CD4-positive, alpha-beta T cell (primary cell): Measurements from ENCODE around the gene KIAA1671. TPM values are rescaled to one million over a fixed set of nuclear protein-coding genes. Genes with fewer than 3 reads are reported as not detected.

Experiments used
- ATAC-seq: fragments of 200-7000 bp; cut with Tn5 transposase; one replicate; pipeline ENCODE4 v1.10.0; 2022; ENCODE audit warnings: mild to moderate bottlenecking; ENCODE audit not compliant: poor library complexity
- CTCF ChIA-PET: fragments of 350-600 bp; sonication (Branson Sonifier 250); formaldehyde crosslinking; loops from one replicate; lab custom pipeline; 2021; ENCODE audit warnings: antibody characterized with exemption, inconsistent platforms; lab: Charles Lee
- POLR2A ChIA-PET: fragments of 350-600 bp; sonication (Branson Sonifier 250); formaldehyde crosslinking; loops from one replicate; lab custom pipeline; 2021; ENCODE audit warnings: antibody characterized with exemption, inconsistent platforms; lab: Charles Lee
- DNase-seq, 14 experiments: peaks; one replicate each; pipeline ENCODE4 v3.0.0-alpha.2; 2013 to 2020; ENCODE audit warnings: mixed read lengths in 2 of 14
- H3K27ac ChIP-seq, 2 donors: one replicate each; pipeline versions ENCODE4 v1.5.1 to v1.7.0; 2013; ENCODE audit warnings: low read length in 2 of 2, low read depth in 1 of 2, mild to moderate bottlenecking in 1 of 2
- H3K27me3 ChIP-seq, 2 experiments: 1 replicate in 1 of 2; 2 replicates in 1 of 2; pipeline versions ENCODE4 v1.6.1 to v1.7.0; 2013; ENCODE audit warnings: low read length in 2 of 2, control low read depth in 1 of 2, mild to moderate bottlenecking in 1 of 2, moderate library complexity in 1 of 2; ENCODE audit not compliant: insufficient read depth in 2 of 2, control insufficient read depth in 1 of 2
- H3K36me3 ChIP-seq: one replicate; pipeline ENCODE4 v1.6.1; 2013; ENCODE audit warnings: low read length, control low read depth; ENCODE audit not compliant: insufficient read depth
- H3K4me1 ChIP-seq: one replicate; pipeline ENCODE4 v1.6.1; 2013; ENCODE audit warnings: low read length, control low read depth; ENCODE audit not compliant: insufficient read depth
- H3K4me3 ChIP-seq: one replicate; pipeline ENCODE4 v1.5.1; 2013; ENCODE audit warnings: mild to moderate bottlenecking, low read length, moderate library complexity
- H3K9me3 ChIP-seq, 2 experiments: 1 replicate in 1 of 2; 2 replicates in 1 of 2; pipeline versions ENCODE4 v1.6.1 to v1.7.0; 2013; ENCODE audit warnings: low read length in 2 of 2, mild to moderate bottlenecking in 2 of 2, control low read depth in 1 of 2, moderate library complexity in 1 of 2; ENCODE audit not compliant: control insufficient read depth in 1 of 2, insufficient read depth in 1 of 2
- H3K27ac Mint-ChIP-seq: one replicate; pipeline ENCODE4 v1.8.0; 2020; ENCODE audit warnings: mixed read lengths
- H3K27me3 Mint-ChIP-seq: one replicate; pipeline ENCODE4 v1.8.0; 2021; ENCODE audit warnings: mixed read lengths
- H3K36me3 Mint-ChIP-seq: one replicate; pipeline ENCODE4 v1.8.0; 2021; ENCODE audit warnings: low read depth, mixed read lengths
- H3K4me1 Mint-ChIP-seq: one replicate; pipeline ENCODE4 v1.8.0; 2021; ENCODE audit warnings: low read depth, mixed read lengths
- H3K4me3 Mint-ChIP-seq: one replicate; pipeline ENCODE4 v1.8.0; 2020; ENCODE audit warnings: mild to moderate bottlenecking, mixed read lengths
- H3K9me3 Mint-ChIP-seq: one replicate; pipeline ENCODE4 v1.8.0; 2020; ENCODE audit warnings: mixed read lengths
- intact Hi-C, 2 experiments: fragments of 100-400 bp; cut with DNase I in 1 of 2; cut with micrococcal nuclease in 1 of 2; formaldehyde crosslinking; loops; one replicate each; pipeline versions ENCODE4 v1.15.1 to v1.9.0; 2023 to 2025; cut with DNase I, micrococcal nuclease
- total RNA-seq, 174 experiments: library from RNA in 2 of 174; stranded (reverse) in 2 of 174; gene quantifications; one replicate each; pipeline ENCODE4 v1.2.3 and lab custom pipeline; 2021 to 2026
- TF ChIP-seq, protein P1 (sequence below): fragments of 200-600 bp; IDR thresholded peaks from one replicate; pipeline ENCODE4 v1.8.0; 2022; ENCODE audit warnings: antibody characterized with exemption, mild to moderate bottlenecking

KIAA1671 gene
- total RNA-seq, 2 experiments from 2014 or later = 2.6 to 2.9 TPM

DNA sequence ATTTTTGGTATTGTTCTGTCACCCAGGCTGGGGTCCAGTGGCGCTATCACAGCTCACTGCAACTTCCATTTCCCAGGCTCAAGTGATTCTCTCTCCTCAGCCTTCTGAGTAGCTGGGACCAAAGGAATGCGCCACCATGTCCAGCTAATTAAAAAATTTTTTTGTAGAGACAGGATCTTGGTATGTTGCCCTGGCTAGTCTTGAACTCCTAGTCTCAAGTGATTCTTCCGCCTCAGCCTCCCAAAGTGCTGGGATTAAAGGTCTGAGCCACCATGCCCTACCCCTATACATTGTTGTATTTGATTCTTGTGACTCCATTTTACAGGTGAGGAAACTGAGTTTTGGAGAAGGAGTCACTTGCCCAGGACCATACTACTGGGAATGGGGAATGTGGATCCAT is 11.9 kb downstream of the KIAA1671 start:
- intact Hi-C loops = loop anchor here in 1 of 2 experiments (1.0 kb wide), 1 partner anchor 44 kb away; no protein-coding TSS in a partner anchor
- Histone ChIP-seq H3K4me3 (no peak overlapping the region), H3K36me3 (no peaks in the 10 kb centered on the region), H3K27me3 (no peaks in the 10 kb centered on the region), H3K27ac (no peak overlapping the region), H3K4me1 (no peaks in the 10 kb centered on the region), H3K9me3 (no peaks in the 10 kb centered on the region)
- H3K27me3 Mint-ChIP-seq = no peaks in the 10 kb centered on the region
- H3K27ac Mint-ChIP-seq = no peak overlapping the region
- ChIA-PET CTCF (no interaction called here), POLR2A (no interaction called here)
- H3K9me3 Mint-ChIP-seq = no peaks in the 10 kb centered on the region
- H3K4me3 Mint-ChIP-seq = no peak overlapping the region
- ATAC-seq (no peak), DNase-seq (no peak)
- TF ChIP-seq, protein P1, sequence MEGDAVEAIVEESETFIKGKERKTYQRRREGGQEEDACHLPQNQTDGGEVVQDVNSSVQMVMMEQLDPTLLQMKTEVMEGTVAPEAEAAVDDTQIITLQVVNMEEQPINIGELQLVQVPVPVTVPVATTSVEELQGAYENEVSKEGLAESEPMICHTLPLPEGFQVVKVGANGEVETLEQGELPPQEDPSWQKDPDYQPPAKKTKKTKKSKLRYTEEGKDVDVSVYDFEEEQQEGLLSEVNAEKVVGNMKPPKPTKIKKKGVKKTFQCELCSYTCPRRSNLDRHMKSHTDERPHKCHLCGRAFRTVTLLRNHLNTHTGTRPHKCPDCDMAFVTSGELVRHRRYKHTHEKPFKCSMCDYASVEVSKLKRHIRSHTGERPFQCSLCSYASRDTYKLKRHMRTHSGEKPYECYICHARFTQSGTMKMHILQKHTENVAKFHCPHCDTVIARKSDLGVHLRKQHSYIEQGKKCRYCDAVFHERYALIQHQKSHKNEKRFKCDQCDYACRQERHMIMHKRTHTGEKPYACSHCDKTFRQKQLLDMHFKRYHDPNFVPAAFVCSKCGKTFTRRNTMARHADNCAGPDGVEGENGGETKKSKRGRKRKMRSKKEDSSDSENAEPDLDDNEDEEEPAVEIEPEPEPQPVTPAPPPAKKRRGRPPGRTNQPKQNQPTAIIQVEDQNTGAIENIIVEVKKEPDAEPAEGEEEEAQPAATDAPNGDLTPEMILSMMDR = no peak
- H3K4me1 Mint-ChIP-seq = no peaks in the 10 kb centered on the region
- H3K36me3 Mint-ChIP-seq = no peaks in the 10 kb centered on the region

DNA sequence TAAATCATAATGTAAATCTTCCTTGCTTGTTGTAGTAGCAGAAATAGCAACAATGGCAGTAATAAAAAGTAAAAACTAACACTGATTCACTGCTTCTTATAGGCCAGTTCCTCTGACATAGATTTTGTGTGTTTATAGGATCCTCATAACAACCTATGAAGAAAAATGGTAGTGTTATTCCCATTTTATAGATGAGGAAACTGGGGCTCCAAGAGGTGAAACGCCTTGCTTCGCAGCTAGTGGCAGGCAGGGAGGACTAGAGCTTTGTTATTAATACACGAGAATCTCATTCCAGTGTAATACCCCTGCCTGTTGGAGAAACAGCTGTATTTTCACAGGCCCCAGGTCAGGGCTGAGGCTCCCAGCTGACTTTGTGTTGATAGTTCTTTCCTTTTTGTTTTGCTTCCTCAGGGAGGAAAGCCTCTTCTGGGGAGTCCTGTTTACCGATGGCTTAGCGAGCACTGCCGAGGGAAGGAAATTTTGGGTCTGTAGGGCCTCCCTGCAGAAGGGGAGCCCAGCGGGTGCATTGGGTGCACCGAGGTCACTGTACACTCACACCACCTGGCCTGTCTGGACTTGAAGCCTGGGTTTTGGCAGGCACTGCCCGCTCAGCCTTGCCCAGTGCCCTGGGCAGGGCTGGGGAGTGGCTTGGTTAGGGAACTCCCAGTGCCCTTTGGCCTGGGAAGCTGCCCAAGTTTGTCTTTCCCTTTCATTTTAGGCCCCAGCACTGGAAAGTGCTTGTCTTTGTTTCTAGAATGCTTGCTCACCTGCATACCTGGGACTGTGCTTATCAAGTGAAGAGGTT is 13.5 kb downstream of the KIAA1671 start:
- intact Hi-C loops = no loop called here
- Histone ChIP-seq H3K27me3 (no peaks in the 10 kb centered on the region), H3K9me3 (no peaks in the 10 kb centered on the region), H3K4me1 (no peaks in the 10 kb centered on the region), H3K27ac (no peak overlapping the region), H3K36me3 (no peaks in the 10 kb centered on the region), H3K4me3 (no peak overlapping the region)
- H3K27me3 Mint-ChIP-seq = no peaks in the 10 kb centered on the region
- DNase-seq = no peak
- TF ChIP-seq, protein P1 = no peak
- H3K4me3 Mint-ChIP-seq = no peak overlapping the region
- H3K27ac Mint-ChIP-seq = no peak overlapping the region
- H3K9me3 Mint-ChIP-seq = no peaks in the 10 kb centered on the region
- ChIA-PET POLR2A (no interaction called here), CTCF (no interaction called here)
- H3K4me1 Mint-ChIP-seq = no peaks in the 10 kb centered on the region
- no peaks in the 10 kb centered on the region for H3K36me3 Mint-ChIP-seq
- no peak for ATAC-seq

GRCh38 chr22:24968066-24968561 is 15.6 kb downstream of the KIAA1671 start:
- no peak overlapping the region for H3K27ac ChIP-seq
- ChIA-PET CTCF (no interaction called here), POLR2A (no interaction called here)
- no peaks in the 10 kb centered on the region for H3K9me3 ChIP-seq
- TF ChIP-seq, protein P1 = no peak
- intact Hi-C loops = no loop called here
- no peaks in the 10 kb centered on the region for H3K4me1 Mint-ChIP-seq
- H3K9me3 Mint-ChIP-seq = no peaks in the 10 kb centered on the region
- H3K27me3 ChIP-seq = no peaks in the 10 kb centered on the region
- H3K4me3 Mint-ChIP-seq = no peak overlapping the region
- H3K36me3 ChIP-seq = no peaks in the 10 kb centered on the region
- ATAC-seq (no peak), DNase-seq (no peak)
- H3K27ac Mint-ChIP-seq = no peak overlapping the region
- no peaks in the 10 kb centered on the region for H3K36me3 Mint-ChIP-seq
- H3K27me3 Mint-ChIP-seq = no peaks in the 10 kb centered on the region
- no peak overlapping the region for H3K4me3 ChIP-seq
- no peaks in the 10 kb centered on the region for H3K4me1 ChIP-seq
